HUES48 (cell line): ENCODE data around the gene CAPZA2.
"Not testable (repeated sequence)": the region's sequence is repeated elsewhere in the genome, so short reads cannot be mapped to it uniquely, and the experiment has no call there.

Experiments
- H3K27ac ChIP-seq: one replicate; pipeline ENCODE4 v1.7.0; 2013; ENCODE audit warnings: low read depth, low read length, inconsistent platforms
- H3K27me3 ChIP-seq: 2 replicates; pipeline ENCODE4 v1.6.1; 2013; ENCODE audit warnings: mild to moderate bottlenecking, low read length; ENCODE audit not compliant: control insufficient read depth, insufficient read depth
- H3K36me3 ChIP-seq: 2 replicates; pipeline ENCODE4 v1.6.1; 2013; ENCODE audit warnings: low read length; ENCODE audit not compliant: control insufficient read depth, insufficient read depth
- H3K4me1 ChIP-seq: 2 replicates; pipeline ENCODE4 v1.6.1; 2013; ENCODE audit warnings: mild to moderate bottlenecking, low read length; ENCODE audit not compliant: control insufficient read depth, insufficient read depth
- H3K4me3 ChIP-seq: 2 replicates; pipeline ENCODE4 v1.5.1; 2013; ENCODE audit warnings: mild to moderate bottlenecking, low read depth, low read length
- H3K9ac ChIP-seq: 2 replicates; pipeline ENCODE4 v1.6.1; 2013; ENCODE audit warnings: mild to moderate bottlenecking, low read depth, low read length, moderate library complexity
- H3K9me3 ChIP-seq: 2 replicates; pipeline ENCODE4 v1.6.1; 2013; ENCODE audit warnings: low read length; ENCODE audit not compliant: control insufficient read depth, insufficient read depth

The CAPZA2 gene

DNA sequence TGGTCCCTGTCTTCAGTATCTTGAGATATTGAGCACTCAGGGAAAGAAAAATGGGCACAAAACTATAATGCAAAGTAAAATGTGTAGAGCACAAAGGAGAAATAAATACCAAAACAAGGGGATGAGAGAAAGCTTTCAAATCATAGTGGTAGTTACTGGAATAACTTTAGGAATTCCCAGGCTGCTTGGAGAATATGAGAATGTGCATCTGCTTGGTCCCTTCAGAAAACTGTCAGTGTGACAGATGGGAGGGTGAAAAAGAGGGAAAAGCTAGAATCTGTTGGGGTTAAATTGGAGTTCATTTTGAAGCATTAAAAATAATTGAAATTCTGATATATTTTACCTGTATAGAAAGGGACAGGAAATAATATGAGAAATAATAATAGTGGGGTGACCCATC is 106.2 kb downstream of the CAPZA2 start:
- no peak overlapping the region for H3K9ac ChIP-seq

DNA sequence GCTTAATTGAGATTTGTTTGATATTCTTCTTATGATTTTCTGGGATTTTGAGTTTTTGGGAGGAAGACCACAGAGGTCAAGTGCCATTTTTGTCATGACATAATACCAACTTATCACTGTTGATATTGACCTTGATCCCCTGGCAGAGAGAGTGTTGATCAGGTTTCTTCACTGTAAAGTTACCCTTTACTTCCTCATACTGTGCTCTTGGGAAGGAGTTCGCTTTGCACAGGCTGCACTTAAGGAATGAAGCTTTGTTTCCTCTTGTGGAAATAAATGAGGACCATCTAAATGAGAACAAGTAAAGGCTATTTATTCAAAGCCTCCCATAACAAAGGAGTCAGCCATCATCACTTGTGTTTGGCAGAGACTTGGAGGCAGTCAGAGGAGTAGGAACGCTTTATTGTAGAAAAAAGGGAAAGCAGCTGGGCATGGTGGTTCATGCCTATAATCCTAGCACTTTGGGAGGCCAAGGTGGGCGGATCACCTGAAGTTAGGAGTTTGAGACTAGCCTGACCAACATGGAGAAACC is 107.0 kb downstream of the CAPZA2 start:
- Histone ChIP-seq H3K4me1 (peaks cover 49% of the 10 kb centered on the region), H3K27ac (peak overlapping the region; percentile 62), H3K27me3 (no peaks in the 10 kb centered on the region), H3K9ac (no peak overlapping the region), H3K9me3 (no peaks in the 10 kb centered on the region), H3K4me3 (no peak overlapping the region), H3K36me3 (no peaks in the 10 kb centered on the region)

More for the DNA sequence above, 106.2 kb downstream of the CAPZA2 start:
- peaks cover 49% of the 10 kb centered on the region for H3K4me1 ChIP-seq
- H3K27ac ChIP-seq, result no peak overlapping the region
- H3K36me3 ChIP-seq, result no peaks in the 10 kb centered on the region
- no peak overlapping the region for H3K4me3 ChIP-seq
- no peaks in the 10 kb centered on the region for H3K9me3 ChIP-seq
- H3K27me3 ChIP-seq, result no peaks in the 10 kb centered on the region

DNA sequence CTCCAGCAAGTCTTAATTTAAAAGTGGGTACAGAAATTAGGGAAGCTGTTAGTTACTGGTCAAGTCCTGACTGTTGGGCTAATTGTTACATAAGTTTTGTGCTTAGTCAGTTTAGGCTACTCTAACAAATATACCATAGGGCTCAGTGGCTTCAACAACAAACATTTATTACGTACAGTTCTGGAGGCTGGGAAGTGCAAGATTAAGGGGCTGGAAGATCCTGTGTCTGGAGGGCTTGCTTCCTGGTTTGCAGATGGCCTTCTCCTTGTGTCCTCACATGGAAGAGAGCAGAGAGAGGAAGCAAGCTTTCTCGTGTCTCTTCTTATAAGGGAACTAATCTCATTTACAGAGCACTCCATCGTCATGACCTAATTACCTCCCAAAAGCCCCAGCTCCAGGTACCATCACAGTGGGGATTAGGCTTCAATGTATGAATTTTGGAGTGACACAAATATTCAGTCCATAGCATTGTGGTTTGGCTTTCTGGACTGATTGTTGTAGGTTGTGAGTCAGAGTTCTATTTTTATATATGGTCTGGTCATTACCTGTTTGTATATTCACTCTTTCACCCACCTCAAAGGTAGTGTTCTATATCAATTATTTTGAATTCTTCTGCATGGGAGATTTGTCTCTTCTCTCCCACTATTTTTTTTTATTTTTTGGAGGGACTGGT is 108.0 kb downstream of the CAPZA2 start:
- H3K4me1 ChIP-seq, result peaks cover 49% of the 10 kb centered on the region
- H3K27ac ChIP-seq, result no peak overlapping the region
- no peaks in the 10 kb centered on the region for H3K36me3 ChIP-seq
- no peak overlapping the region for H3K9ac ChIP-seq
- no peaks in the 10 kb centered on the region for H3K27me3 ChIP-seq
- H3K9me3 ChIP-seq, result no peaks in the 10 kb centered on the region
- no peak overlapping the region for H3K4me3 ChIP-seq

DNA sequence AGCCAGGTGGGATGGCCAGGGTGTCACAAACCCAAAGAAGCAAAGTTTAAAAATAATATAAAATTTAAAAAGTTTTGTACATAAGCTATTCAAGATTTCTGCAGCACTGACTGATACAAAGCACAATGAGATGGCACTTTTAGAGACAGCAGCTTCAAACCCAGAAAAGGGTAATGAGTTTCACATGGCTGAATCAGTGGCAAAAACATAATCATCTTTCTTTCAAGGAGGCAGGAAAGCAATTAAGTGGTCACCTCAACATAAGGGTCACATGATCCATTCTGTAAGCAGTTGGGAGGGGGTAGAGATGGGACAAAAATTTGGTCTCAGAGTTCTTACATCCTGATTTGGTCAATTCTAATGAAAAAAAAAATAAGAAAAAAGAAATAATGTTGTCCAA is 108.8 kb downstream of the CAPZA2 start:
- not testable (repeated sequence) for H3K9ac ChIP-seq, H3K27me3 ChIP-seq, H3K4me3 ChIP-seq, H3K27ac ChIP-seq, H3K9me3 ChIP-seq, H3K36me3 ChIP-seq
- H3K4me1 ChIP-seq, result peaks cover 49% of the 10 kb centered on the region
